IMR-90 (cell line): ENCODE data around the gene SLC66A2. TPM values are rescaled to one million over a fixed set of nuclear protein-coding genes. Genes with fewer than 3 reads are reported as not detected.

ENCODE experiments used
- ATAC-seq: fragments of 200-7000 bp; cut with Tn5 transposase; 2 replicates; pipeline ENCODE4 v1.9.1; 2020; ENCODE audit warnings: low read depth, mild to moderate bottlenecking, moderate library complexity
- BruUV-seq: library from RNA; stranded (reverse); fragments of 400-500 nt; replicated peaks from 2 replicates; lab custom pipeline; 2021; lab: Mats Ljungman, UMichigan
- CTCF ChIA-PET: fragments of 300-600 bp; formaldehyde crosslinking; extraction: SDS; loops from one replicate; lab custom pipeline; 2021; ENCODE audit warnings: antibody characterized with exemption; lab: Yijun Ruan, JAX
- POLR2A ChIA-PET: fragments of 300-600 bp; sonication (Branson Sonifier 250); formaldehyde crosslinking; loops from one replicate; lab custom pipeline; 2022; ENCODE audit warnings: antibody characterized with exemption; ENCODE audit not compliant: unreplicated experiment; lab: Charles Lee
- DNase-seq: peaks from one replicate; pipeline ENCODE4 v3.0.0; 2013
- H2AFZ ChIP-seq: replicated peaks from 2 replicates; pipeline ENCODE3; 2013; ENCODE audit warnings: low read length, mild to moderate bottlenecking; ENCODE audit not compliant: poor library complexity
- H2AK5ac ChIP-seq: 2 replicates; pipeline ENCODE4 v1.6.1; 2013; ENCODE audit warnings: low read depth, low read length, inconsistent platforms
- H2AK9ac ChIP-seq: replicated peaks from 2 replicates; pipeline ENCODE3; 2013; ENCODE audit warnings: mild to moderate bottlenecking, low read depth, low read length, moderate library complexity; ENCODE audit not compliant: poor library complexity
- H2BK120ac ChIP-seq: 2 replicates; pipeline ENCODE4 v1.6.1; 2013; ENCODE audit warnings: low read depth, low read length, inconsistent platforms
- H2BK15ac ChIP-seq: 3 replicates; pipeline ENCODE4 v1.6.1; 2013; ENCODE audit warnings: low read depth, low read length, inconsistent platforms
- H2BK20ac ChIP-seq: 2 replicates; pipeline ENCODE4 v1.6.1; 2013; ENCODE audit warnings: low read depth, mild to moderate bottlenecking, inconsistent platforms, low read length, moderate library complexity
- H2BK5ac ChIP-seq: 2 replicates; pipeline ENCODE4 v1.6.1; 2013; ENCODE audit warnings: mild to moderate bottlenecking, low read depth, low read length, inconsistent platforms; ENCODE audit not compliant: poor library complexity, severe bottlenecking
- H3K14ac ChIP-seq: replicated peaks from 2 replicates; pipeline ENCODE4 v1.6.1; 2013; ENCODE audit warnings: low read depth, low read length, inconsistent platforms
- H3K18ac ChIP-seq: 2 replicates; pipeline ENCODE4 v1.6.1; 2013; ENCODE audit warnings: low read depth, low read length, control low read depth
- H3K23ac ChIP-seq: 2 replicates; pipeline ENCODE4 v1.6.1; 2013; ENCODE audit warnings: low read depth, low read length, inconsistent platforms
- H3K27ac ChIP-seq: 2 replicates; pipeline ENCODE4 v1.5.1; 2013; ENCODE audit warnings: mild to moderate bottlenecking, control low read depth, low read length; ENCODE audit not compliant: insufficient read depth
- H3K27me3 ChIP-seq: 2 replicates; pipeline ENCODE4 v1.6.1; 2013; ENCODE audit warnings: low read length; ENCODE audit not compliant: control insufficient read depth, insufficient read depth
- H3K36me3 ChIP-seq: 2 replicates; pipeline ENCODE4 v1.6.1; 2013; ENCODE audit warnings: low read length, mixed read lengths; ENCODE audit not compliant: control insufficient read depth, insufficient read depth
- H3K4ac ChIP-seq: 2 replicates; pipeline ENCODE4 v1.6.1; 2013; ENCODE audit warnings: low read depth, low read length, inconsistent platforms
- H3K4me1 ChIP-seq: 2 replicates; pipeline ENCODE4 v1.6.1; 2013; ENCODE audit warnings: low read length, mixed read lengths; ENCODE audit not compliant: control insufficient read depth, insufficient read depth
- H3K4me2 ChIP-seq: 2 replicates; pipeline ENCODE4 v1.6.1; 2013; ENCODE audit warnings: low read depth, mild to moderate bottlenecking, control low read depth, low read length, moderate library complexity
- H3K4me3 ChIP-seq: 2 replicates; pipeline ENCODE4 v1.5.1; 2013; ENCODE audit warnings: low read depth, mild to moderate bottlenecking, control low read depth, low read length, moderate library complexity; ENCODE audit not compliant: insufficient read depth
- H3K56ac ChIP-seq: 2 replicates; pipeline ENCODE4 v1.6.1; 2013; ENCODE audit warnings: low read length, inconsistent platforms; ENCODE audit not compliant: insufficient read depth; ENCODE audit errors: extremely low read depth
- H3K79me1 ChIP-seq, 2 experiments: 2 replicates each; pipeline ENCODE4 v1.6.1; 2013; ENCODE audit warnings: low read length in 2 of 2, inconsistent platforms in 1 of 2, low read depth in 1 of 2
- H3K9ac ChIP-seq: 2 replicates; pipeline ENCODE4 v1.6.1; 2013; ENCODE audit warnings: low read depth, low read length, control low read depth
- H3K9me1 ChIP-seq: 2 replicates; pipeline ENCODE4 v1.6.1; 2013; ENCODE audit warnings: low read length, inconsistent platforms; ENCODE audit not compliant: insufficient read depth
- H3K9me3 ChIP-seq: 2 replicates; pipeline ENCODE4 v1.6.1; 2013; ENCODE audit warnings: low read length; ENCODE audit not compliant: control insufficient read depth, insufficient read depth
- H4K20me1 ChIP-seq: 2 replicates; pipeline ENCODE4 v1.6.1; 2013; ENCODE audit warnings: low read length, inconsistent platforms; ENCODE audit not compliant: insufficient read depth
- H4K5ac ChIP-seq: 2 replicates; pipeline ENCODE4 v1.6.1; 2013; ENCODE audit warnings: mild to moderate bottlenecking, low read depth, low read length, control low read depth
- H4K8ac ChIP-seq, 2 experiments: 2 replicates each; pipeline ENCODE4 v1.6.1; 2013; ENCODE audit warnings: low read depth in 2 of 2, low read length in 2 of 2, control low read depth in 1 of 2, inconsistent platforms in 1 of 2
- H4K91ac ChIP-seq: 2 replicates; pipeline ENCODE4 v1.6.1; 2013; ENCODE audit warnings: low read depth, low read length, inconsistent platforms; ENCODE audit not compliant: insufficient read depth
- BHLHE40 ChIP-seq: fragments of 150-350 bp; IDR thresholded peaks from 2 replicates; pipeline ENCODE4 v1.6.1; 2016; ENCODE audit warnings: mild to moderate bottlenecking, low read depth, low read length
- CHD1 ChIP-seq: IDR thresholded peaks from 2 replicates; pipeline ENCODE4 v1.6.1; 2012; ENCODE audit warnings: low read depth, low read length, improper control_type of control experiment
- CTCF ChIP-seq: conservative IDR thresholded peaks from 2 replicates; pipeline ENCODE4 v1.5.1; 2012; ENCODE audit warnings: mild to moderate bottlenecking, low read depth, low read length, improper control_type of control experiment
- ELK1 ChIP-seq: fragments of 150-350 bp; IDR thresholded peaks from 2 replicates; pipeline ENCODE4 v1.6.1; 2016; ENCODE audit warnings: low read depth, mild to moderate bottlenecking, low read length, moderate library complexity, borderline replicate concordance
- FOS ChIP-seq: fragments of 150-350 bp; IDR thresholded peaks from 2 replicates; pipeline ENCODE4 v1.6.1; 2016; ENCODE audit warnings: low read depth, low read length
- MAFK ChIP-seq: IDR thresholded peaks from 2 replicates; pipeline ENCODE4 v1.6.1; 2012; ENCODE audit warnings: low read depth, low read length, improper control_type of control experiment
- MAZ ChIP-seq: IDR thresholded peaks from 2 replicates; pipeline ENCODE4 v1.6.1; 2012; ENCODE audit warnings: low read depth, mild to moderate bottlenecking, low read length, improper control_type of control experiment, moderate library complexity, borderline replicate concordance
- MXI1 ChIP-seq: IDR thresholded peaks from 2 replicates; pipeline ENCODE4 v1.6.1; 2012; ENCODE audit warnings: low read depth, mild to moderate bottlenecking, low read length, moderate library complexity, borderline replicate concordance
- NFE2L2 ChIP-seq: fragments of 150-350 bp; IDR thresholded peaks from 2 replicates; pipeline ENCODE4 v1.6.1; 2016; ENCODE audit warnings: low read depth, mild to moderate bottlenecking, low read length
- RAD21 ChIP-seq: IDR thresholded peaks from 2 replicates; pipeline ENCODE4 v1.6.1; 2012; ENCODE audit warnings: low read length, improper control_type of control experiment
- RCOR1 ChIP-seq: IDR thresholded peaks from 2 replicates; pipeline ENCODE4 v1.6.1; 2012; ENCODE audit warnings: mild to moderate bottlenecking, low read length, improper control_type of control experiment; ENCODE audit not compliant: insufficient replicate concordance
- RFX5 ChIP-seq: IDR thresholded peaks from 2 replicates; pipeline ENCODE4 v1.8.0; 2012; ENCODE audit warnings: low read depth, mild to moderate bottlenecking, low read length, moderate library complexity
- WGBS, 2 experiments: methylation state at CpG; one replicate each; pipeline versions ENCODE4 v1.1.5 to v1.1.7; 2013; ENCODE audit warnings: missing lambda C conversion rate in 2 of 2; ENCODE audit not compliant: insufficient read length in 1 of 2; ENCODE audit errors: extremely low coverage in 2 of 2; 5-methylcytosine and 5-hydroxymethylcytosine counted together
- dilution Hi-C: fragments of 300-500 bp; cut with HindIII; formaldehyde crosslinking; loops from one replicate; pipeline ENCODE4 v1.14.3; 2018; ENCODE audit warnings: low sequenced_read_pairs; ENCODE audit not compliant: unreplicated experiment
- in situ Hi-C: fragments of 300-500 bp; cut with MboI; formaldehyde crosslinking; loops from 3 replicates; pipeline ENCODE4 v1.14.3; 2019; ENCODE audit warnings: low sequenced_read_pairs, inconsistent platforms, mixed read lengths
- intact Hi-C: fragments of 100-400 bp; cut with micrococcal nuclease; formaldehyde crosslinking; loops from 2 replicates; pipeline ENCODE4 v1.10.0; 2022
- polyA plus RNA-seq, 3 experiments: library from polyadenylated mRNA; depleted of rRNA; stranded (reverse); fragments of >200 nt; gene quantifications; 2 replicates each; pipeline ENCODE4 v1.2.3, GENCODE V29; 2012; ENCODE audit warnings: low replicate concordance in 1 of 3
- total RNA-seq: library from RNA; depleted of rRNA; stranded (reverse); fragments of >200 nt; gene quantifications from 2 replicates; pipeline ENCODE4 v1.2.3, GENCODE V29; 2012

SLC66A2 gene
- total and polyA plus RNA-seq, 2 of the 4 experiments (the other 2 are of a cell fraction): 17.6 to 23.5 TPM

- Histone ChIP-seq H3K4me3 (no peak overlapping the region), H3K9me3 (peaks cover 12% of the 10 kb centered on the region), H3K4me1 (no peaks in the 10 kb centered on the region), H3K4me2 (no peak overlapping the region), H3K4ac (no peak overlapping the region), H2BK5ac (no peak overlapping the region), H2AK9ac (peak overlapping the region; percentile 15), H2AK5ac (no peak overlapping the region), H2BK20ac (no peak overlapping the region), H4K20me1 (peaks cover 9% of the 10 kb centered on the region), H3K56ac (no peak overlapping the region), H3K27ac (no peak overlapping the region), H2BK15ac (no peak overlapping the region), H2AFZ (no peak overlapping the region), H4K5ac (no peak overlapping the region), H3K14ac (no peak overlapping the region), H3K79me1 (peaks cover 16 to 43% of the 10 kb centered on the region in 2 experiments; a peak in 3 of 4 replicates), H2BK120ac (no peak overlapping the region), H4K8ac (no peak overlapping the region), H3K27me3 (no peaks in the 10 kb centered on the region), H4K91ac (no peak overlapping the region), H3K23ac (no peak overlapping the region), H3K9me1 (no peaks in the 10 kb centered on the region), H3K9ac (no peak overlapping the region), H3K36me3 (peaks cover 39% of the 10 kb centered on the region), H3K18ac (no peak overlapping the region)
- TF ChIP-seq MXI1: no peak
- TF ChIP-seq NFE2L2: no peak
- no peak for TF ChIP-seq RCOR1
- no peak for TF ChIP-seq CTCF
- no peak for TF ChIP-seq MAZ
- TF ChIP-seq RAD21: no peak
- no peak for TF ChIP-seq CHD1
- no peak for TF ChIP-seq BHLHE40
- no peak for TF ChIP-seq RFX5
- TF ChIP-seq FOS: no peak
- no peak for TF ChIP-seq MAFK
- no peak for TF ChIP-seq ELK1
- 80% methylated on average over 14 of the region's 25 CpGs; no CpG with 5 or more reads in 1 of the 2 experiments for WGBS, 2 experiments
- DNase-seq (no peak), ATAC-seq (no peak)
- CTCF ChIA-PET: no interaction called here
- intact Hi-C loops (no loop called here), dilution Hi-C loops (no loop called here), in situ Hi-C loops (no loop called here)
- POLR2A ChIA-PET: no interaction called here
- no TSS peak for BruUV-seq
Measured at GRCh38 chr18:79924814-79925731, 26.4 kb downstream of the SLC66A2 start.
